ENCODE results near the gene RCAN2. TPM values are rescaled to one million over a fixed set of nuclear protein-coding genes. Genes with fewer than 3 reads are reported as not detected.

Gene RCAN2
- total and polyA plus RNA-seq, 2 experiments from 2014 or later, result 6.0 to 9.3 TPM

- TF ChIP-seq ZNF462 (CRISPR knock-in tag; IDR thresholded peaks at IDR 0.05), result no peak
- no peak for TF ChIP-seq ZNF331 (CRISPR knock-in tag; IDR thresholded peaks at IDR 0.05; ENCODE audit: low read depth)
- TF ChIP-seq EZH2 (IDR thresholded peaks at IDR 0.05; ENCODE audit: low read depth, unreplicated experiment), result no peak
Measured at GRCh38 chr6:46502486-46503119, 11.4 kb upstream of the RCAN2 start (continued).

- Histone ChIP-seq H3K27me3 (ENCODE audit: insufficient read depth) (no peaks in the 10 kb centered on the region), H3K79me2 (replicated peaks; ENCODE audit: insufficient read depth) (no peaks in the 10 kb centered on the region), H2AFZ (no peak overlapping the region), H3K9me2 (ENCODE audit: insufficient read depth) (no peaks in the 10 kb centered on the region), H3K36me3 (ENCODE audit: insufficient read depth) (no peaks in the 10 kb centered on the region), H3K4me2 (no peak overlapping the region), H3K27ac (ENCODE audit: low read depth) (no peak overlapping the region), H4K20me1 (replicated peaks; ENCODE audit: insufficient read depth) (no peaks in the 10 kb centered on the region), H3K4me1 (ENCODE audit: insufficient read depth) (no peaks in the 10 kb centered on the region), H3K4me3 (no peak overlapping the region), H3F3A (replicated peaks; ENCODE audit: low read depth) (no peaks in the 10 kb centered on the region)
- ATAC-seq, result no peak
- DNase-seq (ENCODE audit: low spot score), result no peak
- Mint-ChIP-seq H3K4me1 (peaks cover 2% of the 10 kb centered on the region; the same call in 1 of the 3 replicates), H3K4me3 (no peak overlapping the region), H3K27me3 (ENCODE audit: insufficient read depth, low read depth, poor library complexity) (no peaks in the 10 kb centered on the region), H3K9me3 (no peaks in the 10 kb centered on the region), H3K36me3 (ENCODE audit: low read depth) (no peaks in the 10 kb centered on the region), H3K27ac (no peak overlapping the region)
- TF ChIP-seq ZNF462 (CRISPR knock-in tag; IDR thresholded peaks at IDR 0.05) (no peak), CREB1 (CRISPR knock-in tag; IDR thresholded peaks at IDR 0.05; ENCODE audit: low read depth) (no peak), POLR2AphosphoS5 (IDR thresholded peaks at IDR 0.05; ENCODE audit: low read depth) (no peak), NANOG (IDR thresholded peaks at IDR 0.05; ENCODE audit: borderline replicate concordance) (no peak), EZH2phosphoT487 (IDR thresholded peaks at IDR 0.05; ENCODE audit: unreplicated experiment) (no peak)
Measured at GRCh38 chr6:46501136-46502089, 10.2 kb upstream of the RCAN2 start.
